Neuronal stem cell (in vitro differentiated cells): ENCODE results near the gene CFAP210.
A peak's percentile ranks its signal among the peaks of the same experiment; 100 is the strongest.

Experiments used
- DNase-seq: peaks from one replicate; pipeline ENCODE4 v3.0.0-alpha.2; 2013; ENCODE audit warnings: low spot score
- H2AFZ ChIP-seq: one replicate; pipeline ENCODE4 v1.6.1; 2013; ENCODE audit warnings: mild to moderate bottlenecking, low read length, inconsistent platforms
- H2AK5ac ChIP-seq: 2 replicates; pipeline ENCODE4 v1.6.1; 2013; ENCODE audit warnings: low read depth, mild to moderate bottlenecking, inconsistent platforms, low read length, moderate library complexity, mixed read lengths
- H2BK120ac ChIP-seq: 2 replicates; pipeline ENCODE4 v1.6.1; 2013; ENCODE audit warnings: low read depth, mild to moderate bottlenecking, inconsistent platforms, low read length, moderate library complexity, mixed read lengths
- H2BK12ac ChIP-seq: one replicate; pipeline ENCODE4 v1.6.1; 2013; ENCODE audit warnings: low read length, inconsistent platforms
- H2BK15ac ChIP-seq: 2 replicates; pipeline ENCODE4 v1.6.1; 2013; ENCODE audit warnings: mild to moderate bottlenecking, low read length, inconsistent platforms, mixed read lengths
- H2BK5ac ChIP-seq: one replicate; pipeline ENCODE4 v1.6.1; 2013; ENCODE audit warnings: inconsistent platforms, mild to moderate bottlenecking, low read length, moderate library complexity
- H3K14ac ChIP-seq: one replicate; pipeline ENCODE4 v1.6.1; 2013; ENCODE audit warnings: low read length, inconsistent platforms
- H3K18ac ChIP-seq: 2 replicates; pipeline ENCODE4 v1.6.1; 2013; ENCODE audit warnings: low read length, inconsistent platforms
- H3K23ac ChIP-seq: 2 replicates; pipeline ENCODE4 v1.6.1; 2013; ENCODE audit warnings: low read depth, mild to moderate bottlenecking, mixed read lengths, low read length, inconsistent platforms; ENCODE audit not compliant: poor library complexity
- H3K27ac ChIP-seq: replicated peaks from 3 replicates; pipeline ENCODE4 v1.5.1; 2013; ENCODE audit warnings: low read length, inconsistent platforms
- H3K27me3 ChIP-seq, 3 experiments: 2 replicates each; pipeline ENCODE4 v1.6.1; 2013; ENCODE audit warnings: low read length in 3 of 3, mild to moderate bottlenecking in 2 of 3, inconsistent platforms in 1 of 3, low read depth in 1 of 3, mixed read lengths in 1 of 3, moderate library complexity in 1 of 3; ENCODE audit not compliant: control insufficient read depth in 3 of 3, insufficient read depth in 3 of 3
- H3K36me3 ChIP-seq, 2 donors: replicated peaks in 1 of 2; 2 replicates each; pipeline ENCODE4 v1.6.1; 2013; ENCODE audit warnings: low read length in 2 of 2; ENCODE audit not compliant: control insufficient read depth in 2 of 2, insufficient read depth in 2 of 2
- H3K4ac ChIP-seq: 2 replicates; pipeline ENCODE4 v1.6.1; 2013; ENCODE audit warnings: inconsistent platforms, mild to moderate bottlenecking, low read length, moderate library complexity
- H3K4me1 ChIP-seq, 2 donors: 1 replicate in 1 of 2; 2 replicates in 1 of 2; pipeline ENCODE4 v1.6.1; 2013; ENCODE audit warnings: low read length in 2 of 2, low read depth in 1 of 2; ENCODE audit not compliant: control insufficient read depth in 2 of 2, insufficient read depth in 1 of 2
- H3K4me2 ChIP-seq: one replicate; pipeline ENCODE4 v1.6.1; 2013; ENCODE audit warnings: mild to moderate bottlenecking, low read length, inconsistent platforms; ENCODE audit not compliant: insufficient read depth, poor library complexity, severe bottlenecking
- H3K4me3 ChIP-seq, 2 donors: 2 replicates each; pipeline ENCODE4 v1.5.1; 2013; ENCODE audit warnings: low read length in 2 of 2, mild to moderate bottlenecking in 2 of 2, inconsistent platforms in 1 of 2, moderate library complexity in 1 of 2
- H3K79me1 ChIP-seq: one replicate; pipeline ENCODE4 v1.6.1; 2013; ENCODE audit warnings: low read depth, mild to moderate bottlenecking, inconsistent platforms, low read length, moderate library complexity
- H3K9ac ChIP-seq: one replicate; pipeline ENCODE4 v1.6.1; 2013; ENCODE audit warnings: mild to moderate bottlenecking, low read depth, low read length, inconsistent platforms; ENCODE audit not compliant: poor library complexity
- H3K9me3 ChIP-seq, 2 donors: replicated peaks in 1 of 2; 2 replicates each; pipeline versions ENCODE3 to v1.6.1; 2013; ENCODE audit warnings: low read length in 2 of 2, mild to moderate bottlenecking in 2 of 2, inconsistent platforms in 1 of 2, low read depth in 1 of 2, mixed read lengths in 1 of 2, moderate library complexity in 1 of 2; ENCODE audit not compliant: control insufficient read depth in 2 of 2, insufficient read depth in 1 of 2
- H4K8ac ChIP-seq: one replicate; pipeline ENCODE4 v1.6.1; 2013; ENCODE audit warnings: low read depth, mild to moderate bottlenecking, inconsistent platforms, low read length, moderate library complexity
- H4K91ac ChIP-seq: one replicate; pipeline ENCODE4 v1.6.1; 2013; ENCODE audit warnings: low read length, low read depth, mild to moderate bottlenecking, inconsistent platforms; ENCODE audit not compliant: poor library complexity
- WGBS, 2 donors: extraction: QIAGEN DNeasy Blood & Tissue Kit; methylation state at CpG; one replicate each; pipeline ENCODE4 v1.1.7; 2013; ENCODE audit warnings: missing lambda C conversion rate in 2 of 2, mixed read lengths in 1 of 2; ENCODE audit not compliant: insufficient read length in 2 of 2, insufficient replicate concordance in 1 of 2; ENCODE audit errors: extremely low coverage in 2 of 2; 5-methylcytosine and 5-hydroxymethylcytosine counted together

Gene CFAP210

DNA sequence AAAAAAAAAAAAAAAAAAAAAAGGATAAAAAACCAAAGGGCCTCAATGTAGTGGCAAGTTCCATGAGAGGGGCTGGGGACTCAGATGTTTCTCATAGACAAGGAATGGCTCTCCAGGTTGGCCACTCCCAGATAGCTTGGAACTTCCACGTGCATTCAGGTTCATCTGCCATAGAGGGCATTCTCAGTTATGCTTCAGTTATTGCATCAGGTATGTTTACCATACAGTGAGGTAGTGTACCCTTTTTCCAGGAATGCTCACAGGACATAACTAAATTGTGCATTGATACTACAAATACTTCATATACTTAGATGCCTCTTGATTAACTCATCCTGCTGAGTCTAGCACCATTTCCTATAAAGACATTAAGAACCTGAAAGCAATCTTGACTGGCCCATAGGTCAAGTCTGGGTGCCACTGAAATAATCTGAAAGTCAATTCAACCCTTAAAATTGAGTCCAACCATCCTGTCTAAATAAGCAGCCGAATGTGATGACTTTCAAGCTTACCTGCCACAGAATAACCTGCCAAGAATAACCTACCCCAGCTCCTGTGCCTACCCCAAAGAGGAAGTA lies 24.8 kb upstream of the CFAP210 start:
- H2BK120ac ChIP-seq, result no peak overlapping the region
- no CpG with 5 or more reads among the region's 2 CpGs for WGBS, 2 donors
- no peak overlapping the region for H3K9ac ChIP-seq
- H2BK5ac ChIP-seq, result no peak overlapping the region
- H4K8ac ChIP-seq, result no peak overlapping the region
- no peak overlapping the region for H3K18ac ChIP-seq
- H4K91ac ChIP-seq, result no peak overlapping the region
- H2BK12ac ChIP-seq, result no peak overlapping the region
- H3K4me3 ChIP-seq, result no peak overlapping the region
- no peaks in the 10 kb centered on the region for H3K9me3 ChIP-seq
- no peak overlapping the region for H2AFZ ChIP-seq
- no peak overlapping the region for H3K27ac ChIP-seq
- no peak overlapping the region for H2AK5ac ChIP-seq
- H3K14ac ChIP-seq, result no peak overlapping the region
- no peak overlapping the region for H2BK15ac ChIP-seq
- H3K23ac ChIP-seq, result no peak overlapping the region
- H3K4me1 ChIP-seq, result no peaks in the 10 kb centered on the region
- H3K27me3 ChIP-seq, result no peaks in the 10 kb centered on the region
- no peak for DNase-seq
- no peak overlapping the region for H3K4me2 ChIP-seq
- H3K79me1 ChIP-seq, result no peaks in the 10 kb centered on the region
- H3K36me3 ChIP-seq, result no peaks in the 10 kb centered on the region
- no peak overlapping the region for H3K4ac ChIP-seq

DNA sequence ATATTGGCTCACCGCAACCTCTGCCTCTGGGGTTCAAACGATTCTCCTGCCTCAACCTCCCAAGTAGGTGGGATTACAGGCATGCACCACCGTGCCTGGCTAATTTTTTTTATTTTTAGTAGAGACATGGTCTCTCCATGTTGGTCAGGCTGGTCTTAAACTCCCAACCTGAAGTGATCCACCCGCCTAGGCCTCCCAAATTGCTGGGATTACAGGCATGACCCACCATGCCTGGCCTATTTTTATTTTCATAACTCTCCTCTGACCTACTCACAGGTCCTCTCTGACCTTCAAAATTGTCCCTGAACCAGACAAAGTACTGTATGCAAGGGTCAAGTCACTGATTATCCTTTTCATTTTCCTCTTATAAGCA lies 23.5 kb upstream of the CFAP210 start:
- no peak overlapping the region for H4K8ac ChIP-seq
- no CpG with 5 or more reads among the region's 4 CpGs for WGBS, 2 donors
- no peak overlapping the region for H3K23ac ChIP-seq
- H2BK12ac ChIP-seq, result no peak overlapping the region
- H3K4me3 ChIP-seq, result no peak overlapping the region
- no peak overlapping the region for H2BK120ac ChIP-seq
- no peak overlapping the region for H3K18ac ChIP-seq
- no peak overlapping the region for H2BK5ac ChIP-seq
- no peak overlapping the region for H3K4me2 ChIP-seq
- H3K14ac ChIP-seq, result no peak overlapping the region
- H3K9me3 ChIP-seq, result no peaks in the 10 kb centered on the region
- no peaks in the 10 kb centered on the region for H3K36me3 ChIP-seq
- H3K27ac ChIP-seq, result no peak overlapping the region
- H2BK15ac ChIP-seq, result no peak overlapping the region
- H2AK5ac ChIP-seq, result no peak overlapping the region
- H3K9ac ChIP-seq, result no peak overlapping the region
- no peaks in the 10 kb centered on the region for H3K79me1 ChIP-seq
- H3K4me1 ChIP-seq, result no peaks in the 10 kb centered on the region
- no peak overlapping the region for H3K4ac ChIP-seq
- H4K91ac ChIP-seq, result no peak overlapping the region
- no peak for DNase-seq
- no peaks in the 10 kb centered on the region for H3K27me3 ChIP-seq
- no peak overlapping the region for H2AFZ ChIP-seq

DNA sequence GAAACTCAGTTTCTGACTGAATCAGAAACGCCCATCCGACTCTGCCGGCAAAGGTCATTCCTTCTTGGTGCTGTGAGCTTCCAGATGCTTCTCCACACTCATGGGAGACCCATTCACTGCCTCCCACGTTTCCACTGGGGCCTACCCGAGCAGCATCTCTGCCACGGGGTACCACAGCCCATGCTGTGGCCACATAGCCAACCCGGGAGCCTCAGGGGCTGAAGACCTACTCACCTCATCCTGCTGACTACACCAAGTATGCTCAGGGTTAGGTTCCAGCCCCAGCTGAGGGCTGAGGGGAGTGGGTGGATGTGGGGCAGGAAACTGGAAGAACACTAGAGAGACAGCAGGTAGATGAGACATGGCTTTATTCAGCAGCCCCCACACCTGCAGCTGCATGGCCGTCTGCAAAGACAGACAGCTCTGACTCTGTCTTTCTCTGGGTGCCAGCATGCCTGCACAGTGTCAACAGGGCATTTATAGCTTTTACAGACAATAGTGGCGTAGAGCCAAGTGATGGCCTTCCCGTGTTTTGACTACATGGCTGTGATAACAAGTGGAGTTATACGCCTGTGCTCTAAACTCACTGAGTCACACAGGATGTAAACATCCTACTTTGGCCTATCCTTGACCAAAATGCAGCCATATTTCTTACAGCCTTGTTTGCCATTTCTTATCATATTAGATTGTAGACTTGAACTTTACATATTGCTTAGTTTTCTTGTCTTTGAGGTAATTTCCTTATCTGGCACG lies 22.9 kb upstream of the CFAP210 start:
- no CpG with 5 or more reads among the region's 12 CpGs for WGBS, 2 donors
- DNase-seq, result no peak
- Histone ChIP-seq H2AFZ (no peak overlapping the region), H3K79me1 (no peaks in the 10 kb centered on the region), H3K4ac (no peak overlapping the region), H3K27me3 (no peaks in the 10 kb centered on the region), H2BK5ac (no peak overlapping the region), H2BK12ac (no peak overlapping the region), H3K36me3 (no peaks in the 10 kb centered on the region), H4K91ac (no peak overlapping the region), H2BK15ac (no peak overlapping the region), H3K14ac (no peak overlapping the region), H2AK5ac (no peak overlapping the region), H2BK120ac (no peak overlapping the region), H3K4me2 (no peak overlapping the region), H3K18ac (no peak overlapping the region), H3K27ac (no peak overlapping the region), H3K23ac (no peak overlapping the region), H3K4me1 (no peaks in the 10 kb centered on the region), H3K9me3 (no peaks in the 10 kb centered on the region), H4K8ac (no peak overlapping the region), H3K4me3 (peak overlapping the region in 1 of 2 donors; percentile 6), H3K9ac (no peak overlapping the region)

DNA sequence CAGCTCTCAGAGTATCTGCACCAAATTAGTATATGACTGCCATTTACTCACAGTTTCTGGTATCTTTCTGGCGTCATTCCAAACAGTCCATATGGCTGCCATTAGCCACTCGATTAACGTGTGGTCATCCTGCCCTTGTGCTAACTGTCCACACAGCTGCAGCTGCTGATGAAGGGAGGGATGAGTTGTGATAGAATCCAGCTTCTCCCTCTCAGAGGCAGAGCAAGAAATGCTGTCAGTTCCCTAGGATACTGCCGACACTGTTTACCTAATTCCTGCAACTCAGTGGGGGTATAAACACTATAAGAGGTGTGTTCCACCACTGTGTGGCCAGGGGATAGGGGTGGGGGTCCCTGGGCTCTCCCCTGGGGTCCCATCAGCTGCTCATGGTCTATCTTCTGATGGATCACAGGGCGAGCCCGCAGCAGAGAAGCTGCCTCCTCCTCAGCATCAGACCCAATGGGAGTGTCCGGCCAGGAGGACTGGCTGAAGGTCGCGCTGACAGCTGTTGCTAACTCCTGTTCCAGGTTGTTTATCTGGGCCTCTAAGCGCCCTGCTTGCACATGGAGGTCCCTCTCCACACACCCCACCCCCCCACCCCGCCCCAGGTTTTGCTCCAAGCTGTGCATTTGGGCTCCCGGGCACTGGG lies 22.2 kb upstream of the CFAP210 start:
- Histone ChIP-seq H2AK5ac (no peak overlapping the region), H3K9me3 (peaks cover 2 to 7% of the 10 kb centered on the region in 2 donors), H4K8ac (no peak overlapping the region), H3K14ac (no peak overlapping the region), H3K4me1 (no peaks in the 10 kb centered on the region), H2BK15ac (no peak overlapping the region), H3K4me2 (no peak overlapping the region), H3K79me1 (no peaks in the 10 kb centered on the region), H3K23ac (peak overlapping the region; percentile 11), H4K91ac (no peak overlapping the region), H3K36me3 (no peaks in the 10 kb centered on the region), H3K27me3 (no peaks in the 10 kb centered on the region), H2AFZ (no peak overlapping the region), H2BK12ac (no peak overlapping the region), H3K4ac (no peak overlapping the region), H2BK5ac (no peak overlapping the region), H2BK120ac (no peak overlapping the region), H3K4me3 (no peak overlapping the region), H3K27ac (no peak overlapping the region), H3K9ac (no peak overlapping the region), H3K18ac (no peak overlapping the region)
- no peak for DNase-seq
- no CpG with 5 or more reads among the region's 12 CpGs for WGBS, 2 donors
